Activated CD4-positive, alpha-beta T cell treated with anti-CD3 and anti-CD28 coated beads, Interleukin-2, amount 10 ng/mL, durations not matched to agents 7 days and 5 days (primary cell): ENCODE measurements around the gene CTSW. TPM values are rescaled to one million over a fixed set of nuclear protein-coding genes. Genes with fewer than 3 reads are reported as not detected.

ENCODE experiments used
- CTCF ChIA-PET: fragments of 350-600 bp; sonication (Branson Sonifier 250); formaldehyde crosslinking; loops from one replicate; lab custom pipeline; 2021; ENCODE audit warnings: antibody characterized with exemption; lab: Charles Lee
- POLR2A ChIA-PET: fragments of 350-600 bp; sonication (Branson Sonifier 250); formaldehyde crosslinking; loops from one replicate; lab custom pipeline; 2021; ENCODE audit warnings: antibody characterized with exemption; lab: Charles Lee
- DNase-seq: peaks from one replicate; pipeline ENCODE4 v3.0.0-alpha.2; 2020
- H3K27ac Mint-ChIP-seq: one replicate; pipeline ENCODE4 v1.8.0; 2021; ENCODE audit warnings: mild to moderate bottlenecking, moderate library complexity, mixed read lengths
- H3K27me3 Mint-ChIP-seq: one replicate; pipeline ENCODE4 v1.8.0; 2021; ENCODE audit warnings: mixed read lengths
- H3K36me3 Mint-ChIP-seq: one replicate; pipeline ENCODE4 v1.8.0; 2021; ENCODE audit warnings: low read depth, mixed read lengths
- H3K4me1 Mint-ChIP-seq: one replicate; pipeline ENCODE4 v1.8.0; 2021; ENCODE audit warnings: mixed read lengths
- H3K4me3 Mint-ChIP-seq: one replicate; pipeline ENCODE4 v1.8.0; 2021; ENCODE audit warnings: mild to moderate bottlenecking, moderate library complexity, mixed read lengths
- H3K9me3 Mint-ChIP-seq: one replicate; pipeline ENCODE4 v1.8.0; 2021; ENCODE audit warnings: mixed read lengths
- total RNA-seq, 2 experiments: library from RNA; stranded (reverse); gene quantifications; one replicate each; pipeline ENCODE4 v1.2.3, GENCODE V29; 2021

The CTSW gene
- total RNA-seq, 2 experiments from 2014 or later, result 22.9 to 23.6 TPM

GRCh38 chr11:65918211-65919140, 38.8 kb downstream of the CTSW start, which contains the start of gene C11orf68:
TSS of gene C11orf68 (minus strand) at chr11:65919062. CDS start at chr11:65919031, 31 bp downstream.
- ChIA-PET CTCF (interaction anchor here (1.0 to 24.0 kb wide), 2 partner anchors 30 to 134 kb away, joined by 3 to 340 read pairs; partner anchors contain the start of genes CCDC85B, FIBP and SF3B2), POLR2A (no interaction called here)
- peaks cover 37% of the 10 kb centered on the region for H3K36me3 Mint-ChIP-seq
- H3K27ac Mint-ChIP-seq, result peak within 1 kb of the TSS; percentile 90
- peaks cover 50% of the 10 kb centered on the region for H3K4me1 Mint-ChIP-seq
- H3K4me3 Mint-ChIP-seq, result peak within 1 kb of the TSS; percentile 95
- H3K27me3 Mint-ChIP-seq, result no peaks in the 10 kb centered on the region
- H3K9me3 Mint-ChIP-seq, result no peaks in the 10 kb centered on the region
- DNase-seq, result no peak

GRCh38 chr11:65919141-65919572, 39.5 kb downstream of the CTSW start, which contains the start of gene DRAP1:
TSS of gene DRAP1 (plus strand) at chr11:65919426. CDS start at chr11:65919502, 76 bp downstream.
- peaks cover 38% of the 10 kb centered on the region for H3K36me3 Mint-ChIP-seq
- peak within 1 kb of the TSS; percentile 90 for H3K27ac Mint-ChIP-seq
- peak within 1 kb of the TSS; percentile 95 for H3K4me3 Mint-ChIP-seq
- peak; percentile 98 for DNase-seq
- no peaks in the 10 kb centered on the region for H3K9me3 Mint-ChIP-seq
- CTCF ChIA-PET, result interaction anchor here (1.0 to 24.0 kb wide), 4 partner anchors 19 to 69 kb away, joined by 3 to 340 read pairs (median 4); partner anchors contain the start of genes CCDC85B, FIBP and FOSL1
- H3K27me3 Mint-ChIP-seq, result no peaks in the 10 kb centered on the region
- peaks cover 53% of the 10 kb centered on the region for H3K4me1 Mint-ChIP-seq
- POLR2A ChIA-PET, result no interaction called here

GRCh38 chr11:65919573-65920371, 40.1 kb downstream of the CTSW start:
- Mint-ChIP-seq H3K9me3 (no peaks in the 10 kb centered on the region), H3K27ac (peak overlapping the region; percentile 90), H3K4me3 (peak overlapping the region; percentile 95), H3K4me1 (peaks cover 53% of the 10 kb centered on the region), H3K27me3 (no peaks in the 10 kb centered on the region), H3K36me3 (peaks cover 38% of the 10 kb centered on the region)
- ChIA-PET CTCF (interaction anchor here (1.0 to 1.4 kb wide), 4 partner anchors 20 to 69 kb away, joined by 3 to 4 read pairs (median 4); partner anchors contain the start of genes FIBP and FOSL1), POLR2A (no interaction called here)
- DNase-seq, result peak; percentile 63

GRCh38 chr11:65920372-65920802, 40.8 kb downstream of the CTSW start:
- peak overlapping the region; percentile 95 for H3K4me3 Mint-ChIP-seq
- CTCF ChIA-PET, result interaction anchor here (1.0 to 2.9 kb wide), 5 partner anchors 20 to 68 kb away, joined by 3 to 11 read pairs (median 4); partner anchors contain the start of genes FIBP and FOSL1
- peaks cover 47% of the 10 kb centered on the region for H3K4me1 Mint-ChIP-seq
- POLR2A ChIA-PET, result no interaction called here
- peak overlapping the region; percentile 90 for H3K27ac Mint-ChIP-seq
- H3K36me3 Mint-ChIP-seq, result peaks cover 38% of the 10 kb centered on the region
- no peak for DNase-seq
- H3K27me3 Mint-ChIP-seq, result no peaks in the 10 kb centered on the region
- no peaks in the 10 kb centered on the region for H3K9me3 Mint-ChIP-seq

- H3K27ac Mint-ChIP-seq, result no peak overlapping the region
- no peak for DNase-seq
- H3K9me3 Mint-ChIP-seq, result no peaks in the 10 kb centered on the region
- ChIA-PET CTCF (interaction anchor here (0.6 to 2.9 kb wide), 5 partner anchors 12 to 133 kb away, joined by 3 to 11 read pairs (median 3); partner anchors contain the start of gene FIBP), POLR2A (no interaction called here)
- peaks cover 40% of the 10 kb centered on the region for H3K36me3 Mint-ChIP-seq
- H3K27me3 Mint-ChIP-seq, result no peaks in the 10 kb centered on the region
- H3K4me1 Mint-ChIP-seq, result peaks cover 49% of the 10 kb centered on the region
- H3K4me3 Mint-ChIP-seq, result peak overlapping the region; percentile 95
Measured at GRCh38 chr11:65921033-65921555, 41.5 kb downstream of the CTSW start.

GRCh38 chr11:65921876-65922275, 42.2 kb downstream of the CTSW start:
- peak overlapping the region; percentile 32 for H3K4me3 Mint-ChIP-seq

GRCh38 chr11:65922565-65922964, 42.9 kb downstream of the CTSW start:
- H3K9me3 Mint-ChIP-seq, result no peaks in the 10 kb centered on the region
- H3K4me1 Mint-ChIP-seq, result peaks cover 47% of the 10 kb centered on the region
- peak overlapping the region; percentile 62 for H3K27ac Mint-ChIP-seq
- CTCF ChIA-PET, result interaction anchor here (0.8 to 2.9 kb wide), 7 partner anchors 10 to 63 kb away, joined by 3 to 11 read pairs (median 5); partner anchors contain the start of genes CCDC85B and FIBP
- DNase-seq, result no peak
- POLR2A ChIA-PET, result no interaction called here
- peaks cover 32% of the 10 kb centered on the region for H3K36me3 Mint-ChIP-seq
- peak overlapping the region; percentile 35 for H3K4me3 Mint-ChIP-seq
- no peaks in the 10 kb centered on the region for H3K27me3 Mint-ChIP-seq

More at GRCh38 chr11:65921876-65922275, 42.2 kb downstream of the CTSW start:
- ChIA-PET CTCF (interaction anchor here (0.8 to 2.9 kb wide), 5 partner anchors 11 to 37 kb away, joined by 3 to 11 read pairs (median 4); partner anchors contain the start of gene FIBP), POLR2A (no interaction called here)
- no peak overlapping the region for H3K27ac Mint-ChIP-seq
- DNase-seq, result no peak
- H3K36me3 Mint-ChIP-seq, result peaks cover 35% of the 10 kb centered on the region
- peaks cover 46% of the 10 kb centered on the region for H3K4me1 Mint-ChIP-seq
- no peaks in the 10 kb centered on the region for H3K27me3 Mint-ChIP-seq
- H3K9me3 Mint-ChIP-seq, result no peaks in the 10 kb centered on the region

DNA sequence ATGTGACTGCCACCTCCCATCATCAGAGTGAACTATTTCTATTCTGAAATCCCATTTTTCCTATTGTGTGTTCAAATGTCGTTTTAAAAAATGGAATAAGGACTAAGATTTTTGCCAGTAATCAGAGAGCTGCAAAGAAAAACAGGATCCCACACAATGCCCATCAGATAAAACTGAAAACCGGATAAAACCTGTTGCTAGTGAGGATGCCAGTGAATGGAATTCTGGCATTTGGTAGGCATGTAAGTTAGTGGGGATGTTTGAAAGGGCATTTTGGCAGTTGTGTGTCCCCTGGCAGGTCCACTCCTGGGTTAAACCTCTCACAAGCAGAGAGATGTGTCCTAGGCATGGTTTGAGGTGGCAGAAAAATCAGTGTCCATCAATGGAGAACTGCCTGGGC, 45.8 kb downstream of the CTSW start:
- ChIA-PET CTCF (interaction anchor here (1.7 kb wide), 1 partner anchor 37 kb away, joined by 3 read pairs; the partner anchor contains the start of gene FIBP), POLR2A (no interaction called here)
- no peak overlapping the region for H3K4me3 Mint-ChIP-seq
- H3K4me1 Mint-ChIP-seq, result peaks cover 58% of the 10 kb centered on the region
- no peak for DNase-seq
- H3K27ac Mint-ChIP-seq, result peak overlapping the region; percentile 19
- no peaks in the 10 kb centered on the region for H3K27me3 Mint-ChIP-seq
- peaks cover 29% of the 10 kb centered on the region for H3K36me3 Mint-ChIP-seq
- no peaks in the 10 kb centered on the region for H3K9me3 Mint-ChIP-seq

- H3K27ac Mint-ChIP-seq, result peak overlapping the region; percentile 99
- POLR2A ChIA-PET, result interaction anchor here (0.5 kb wide), 1 partner anchor 34 kb away, joined by 6 read pairs; no protein-coding TSS in a partner anchor
- H3K36me3 Mint-ChIP-seq, result peaks cover 16% of the 10 kb centered on the region
- peak; percentile 93 for DNase-seq
- no peaks in the 10 kb centered on the region for H3K27me3 Mint-ChIP-seq
- peak overlapping the region; percentile 55 for H3K4me3 Mint-ChIP-seq
- H3K4me1 Mint-ChIP-seq, result peaks cover 63% of the 10 kb centered on the region
- no peaks in the 10 kb centered on the region for H3K9me3 Mint-ChIP-seq
- CTCF ChIA-PET, result interaction anchor here (0.6 to 11.6 kb wide), 7 partner anchors 12 to 78 kb away, joined by 3 to 64 read pairs (median 3); partner anchors contain the start of genes CCDC85B, FIBP and MUS81
Measured at GRCh38 chr11:65927904-65928397, 48.3 kb downstream of the CTSW start.

DNA sequence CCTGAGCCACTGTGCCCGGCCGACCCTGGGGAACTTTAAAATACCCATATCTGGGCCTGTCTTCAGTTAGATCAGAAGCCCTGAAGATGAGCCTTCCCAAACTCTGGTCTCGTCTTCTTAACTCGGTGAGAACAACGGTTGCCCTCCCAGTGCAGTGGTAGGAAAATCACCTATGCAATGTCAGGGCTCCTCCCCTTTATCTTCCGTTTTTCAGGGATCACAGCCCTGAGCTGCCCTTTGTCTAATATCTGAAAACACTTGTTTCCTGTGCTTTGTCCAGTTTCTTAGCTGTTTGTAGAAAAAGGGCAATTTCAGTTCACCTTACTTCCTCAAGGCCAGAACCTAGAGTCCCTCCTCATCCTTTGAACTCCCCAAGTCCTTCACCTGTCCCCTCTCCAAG, 49.0 kb downstream of the CTSW start:
- POLR2A ChIA-PET, result no interaction called here
- DNase-seq, result no peak
- Mint-ChIP-seq H3K27me3 (no peaks in the 10 kb centered on the region), H3K36me3 (peaks cover 10% of the 10 kb centered on the region), H3K4me1 (peaks cover 59% of the 10 kb centered on the region), H3K4me3 (peak overlapping the region; percentile 55), H3K27ac (peak overlapping the region; percentile 99), H3K9me3 (no peaks in the 10 kb centered on the region)
- CTCF ChIA-PET, result interaction anchor here (0.7 to 11.6 kb wide), 6 partner anchors 14 to 69 kb away, joined by 3 to 64 read pairs (median 3); partner anchors contain the start of genes CCDC85B, FIBP and MUS81
